VCaP (cell line): ENCODE results near the gene SAMD3.
A peak's percentile ranks its signal among the peaks of the same experiment; 100 is the strongest.
"Not testable (repeated sequence)": the region's sequence is repeated elsewhere in the genome, so short reads cannot be mapped to it uniquely, and the experiment has no call there.

Source experiments
- H3K27ac ChIP-seq: fragments of 450-650 bp; 2 replicates; pipeline ENCODE4 v1.5.1; 2017
- TF ChIP-seq, protein P1 (sequence below): fragments of 450-650 bp; conservative IDR thresholded peaks from 2 replicates; pipeline ENCODE4 v1.5.1; 2017; ENCODE audit warnings: mild to moderate bottlenecking, moderate library complexity

The SAMD3 gene

DNA sequence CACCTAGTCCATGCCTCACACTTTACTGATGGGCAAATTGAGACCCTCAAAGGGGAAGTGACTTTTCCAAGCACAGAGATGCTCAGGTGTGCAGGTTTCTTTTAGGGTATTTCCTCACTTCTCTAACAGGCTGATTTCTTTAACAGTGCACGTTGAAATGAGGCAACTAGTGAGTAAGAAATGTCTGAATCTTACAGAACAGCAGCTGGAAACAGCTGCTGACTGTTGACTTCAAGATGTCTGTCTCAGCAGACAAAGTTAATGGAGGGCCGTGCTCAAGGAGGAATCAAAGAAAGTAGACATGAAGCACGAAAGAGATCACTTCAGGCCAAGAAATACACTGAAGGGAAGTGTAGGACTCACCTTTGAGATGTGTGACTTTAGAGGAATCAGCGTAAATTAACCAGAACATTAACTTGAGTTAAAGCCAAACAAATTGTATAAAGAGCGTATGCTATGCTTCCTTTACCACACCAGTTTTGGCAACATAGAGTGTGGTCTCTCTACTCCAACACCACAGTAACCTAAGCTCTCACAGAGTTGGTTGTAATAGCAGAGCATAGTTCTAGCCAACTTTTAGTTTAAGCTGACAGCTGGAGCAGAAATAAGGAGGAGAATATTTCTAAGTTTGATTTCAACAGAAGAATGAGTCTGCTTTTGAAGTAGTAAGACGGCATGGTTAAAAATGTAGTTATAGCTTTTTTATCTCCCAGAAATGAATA, 60.9 kb downstream of the SAMD3 start:
- no peak overlapping the region for H3K27ac ChIP-seq
- TF ChIP-seq, protein P1, sequence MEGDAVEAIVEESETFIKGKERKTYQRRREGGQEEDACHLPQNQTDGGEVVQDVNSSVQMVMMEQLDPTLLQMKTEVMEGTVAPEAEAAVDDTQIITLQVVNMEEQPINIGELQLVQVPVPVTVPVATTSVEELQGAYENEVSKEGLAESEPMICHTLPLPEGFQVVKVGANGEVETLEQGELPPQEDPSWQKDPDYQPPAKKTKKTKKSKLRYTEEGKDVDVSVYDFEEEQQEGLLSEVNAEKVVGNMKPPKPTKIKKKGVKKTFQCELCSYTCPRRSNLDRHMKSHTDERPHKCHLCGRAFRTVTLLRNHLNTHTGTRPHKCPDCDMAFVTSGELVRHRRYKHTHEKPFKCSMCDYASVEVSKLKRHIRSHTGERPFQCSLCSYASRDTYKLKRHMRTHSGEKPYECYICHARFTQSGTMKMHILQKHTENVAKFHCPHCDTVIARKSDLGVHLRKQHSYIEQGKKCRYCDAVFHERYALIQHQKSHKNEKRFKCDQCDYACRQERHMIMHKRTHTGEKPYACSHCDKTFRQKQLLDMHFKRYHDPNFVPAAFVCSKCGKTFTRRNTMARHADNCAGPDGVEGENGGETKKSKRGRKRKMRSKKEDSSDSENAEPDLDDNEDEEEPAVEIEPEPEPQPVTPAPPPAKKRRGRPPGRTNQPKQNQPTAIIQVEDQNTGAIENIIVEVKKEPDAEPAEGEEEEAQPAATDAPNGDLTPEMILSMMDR = no peak

GRCh38 chr6:130159956-130160355, 62.8 kb downstream of the SAMD3 start:
- TF ChIP-seq, protein P1 = no peak
- H3K27ac ChIP-seq = peak overlapping the region; percentile 60

- H3K27ac ChIP-seq = no peak overlapping the region
- TF ChIP-seq, protein P1 = no peak
Observed at GRCh38 chr6:130158548-130158947, 64.2 kb downstream of the SAMD3 start.

DNA sequence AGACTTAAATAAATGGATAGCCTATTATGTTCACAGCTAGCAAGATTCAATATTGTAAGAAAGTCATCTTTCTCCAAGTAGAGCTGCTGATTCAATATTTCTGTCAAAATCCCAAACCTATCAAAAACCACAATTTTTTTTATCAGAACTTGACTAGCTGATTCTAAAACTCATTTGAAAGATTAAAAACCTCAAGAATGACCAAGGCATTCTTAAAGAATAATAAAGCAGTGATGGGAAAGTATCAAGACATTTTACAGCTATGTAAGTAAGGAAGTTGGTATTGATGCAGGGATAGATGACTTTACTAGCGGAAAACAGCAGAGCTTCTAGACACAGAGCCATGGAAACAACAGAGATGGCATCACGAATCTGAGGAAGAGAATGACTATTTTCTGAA, 64.7 kb downstream of the SAMD3 start:
- no peak overlapping the region for H3K27ac ChIP-seq
- TF ChIP-seq, protein P1 = no peak

GRCh38 chr6:130156908-130157307, 65.8 kb downstream of the SAMD3 start:
- TF ChIP-seq, protein P1 = no peak
- no peak overlapping the region for H3K27ac ChIP-seq

- no peak overlapping the region for H3K27ac ChIP-seq
- TF ChIP-seq, protein P1 = no peak
Observed at GRCh38 chr6:130152908-130153510, 69.7 kb downstream of the SAMD3 start.

DNA sequence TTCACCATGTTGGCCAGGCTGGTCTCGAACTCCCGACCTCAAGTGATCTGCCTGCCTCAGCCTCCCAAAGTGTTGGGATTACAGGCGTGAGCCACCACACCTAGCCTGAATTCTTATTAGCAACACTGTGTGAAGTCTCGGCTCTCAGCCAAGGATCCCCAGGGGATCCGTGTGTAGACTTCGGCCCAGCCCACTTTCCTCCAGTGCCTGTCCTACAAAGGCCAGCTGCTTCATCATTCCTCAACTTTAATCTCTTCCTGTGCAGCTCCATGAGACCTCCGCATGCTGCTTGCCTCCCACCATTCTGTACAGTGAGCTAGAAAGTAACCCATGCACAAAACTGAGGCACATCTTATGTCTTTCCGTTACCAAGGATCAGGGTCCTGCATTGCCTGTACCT, 71.8 kb downstream of the SAMD3 start:
- H3K27ac ChIP-seq = no peak overlapping the region
- TF ChIP-seq, protein P1 = no peak

- H3K27ac ChIP-seq = not testable (repeated sequence)
Observed at GRCh38 chr6:130149016-130149415, 73.7 kb downstream of the SAMD3 start.
